GM12891 (cell line): ENCODE results near the gene RNF167.

Source experiments
- POLR2A ChIP-seq: IDR thresholded peaks from 2 replicates; pipeline ENCODE4 v1.6.1; 2011; ENCODE audit warnings: low read depth, low read length, control low read depth
- POLR2AphosphoS5 ChIP-seq: IDR thresholded peaks from 2 replicates; pipeline ENCODE4 v1.6.1; 2011; ENCODE audit warnings: low read depth, low read length, control low read depth
- POU2F2 ChIP-seq: IDR thresholded peaks from 2 replicates; pipeline ENCODE4 v1.6.1; 2011; ENCODE audit warnings: low read depth, mild to moderate bottlenecking, control low read depth, low read length, moderate library complexity
- SPI1 ChIP-seq: IDR thresholded peaks from 2 replicates; pipeline ENCODE4 v1.6.1; 2011; ENCODE audit warnings: low read depth, low read length, control low read depth
- TAF1 ChIP-seq: IDR thresholded peaks from 2 replicates; pipeline ENCODE4 v1.6.1; 2011; ENCODE audit warnings: low read depth, low read length, control low read depth

GRCh38 chr17:4955091-4955490, 15.0 kb downstream of the RNF167 start:
- no peak for TF ChIP-seq POU2F2
- TF ChIP-seq POLR2A = no peak
- no peak for TF ChIP-seq POLR2AphosphoS5
- no peak for TF ChIP-seq TAF1
- TF ChIP-seq SPI1 = no peak
